HCEC 1CT (cell line): ENCODE measurements around the gene EID2B.

Experiments used
- DNase-seq: peaks from one replicate; pipeline ENCODE4 v3.0.0-alpha.2; 2017

EID2B gene

DNA sequence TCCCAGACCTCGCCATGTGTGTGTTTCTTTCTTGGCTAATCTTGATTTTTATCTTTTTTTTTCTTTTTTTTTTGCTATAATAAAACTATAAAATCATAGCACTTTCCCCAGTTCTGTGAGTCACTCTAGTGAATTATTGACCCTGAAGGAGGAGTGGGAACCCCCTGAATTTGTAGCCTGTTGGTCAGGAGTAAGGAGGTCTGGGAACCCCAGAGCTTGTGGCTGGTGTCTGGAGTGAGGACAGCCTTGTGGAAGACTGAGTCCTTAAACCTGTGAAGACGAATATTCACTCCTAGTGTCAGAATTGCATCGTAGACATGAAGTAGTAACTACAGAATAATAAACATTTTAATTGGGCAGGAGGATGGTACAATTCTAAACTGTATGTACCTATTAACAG, 7.4 kb downstream of the EID2B start:
- no peak for DNase-seq

- no peak for DNase-seq
Observed at GRCh38 chr19:39524495-39524894, 8.2 kb downstream of the EID2B start.

DNA sequence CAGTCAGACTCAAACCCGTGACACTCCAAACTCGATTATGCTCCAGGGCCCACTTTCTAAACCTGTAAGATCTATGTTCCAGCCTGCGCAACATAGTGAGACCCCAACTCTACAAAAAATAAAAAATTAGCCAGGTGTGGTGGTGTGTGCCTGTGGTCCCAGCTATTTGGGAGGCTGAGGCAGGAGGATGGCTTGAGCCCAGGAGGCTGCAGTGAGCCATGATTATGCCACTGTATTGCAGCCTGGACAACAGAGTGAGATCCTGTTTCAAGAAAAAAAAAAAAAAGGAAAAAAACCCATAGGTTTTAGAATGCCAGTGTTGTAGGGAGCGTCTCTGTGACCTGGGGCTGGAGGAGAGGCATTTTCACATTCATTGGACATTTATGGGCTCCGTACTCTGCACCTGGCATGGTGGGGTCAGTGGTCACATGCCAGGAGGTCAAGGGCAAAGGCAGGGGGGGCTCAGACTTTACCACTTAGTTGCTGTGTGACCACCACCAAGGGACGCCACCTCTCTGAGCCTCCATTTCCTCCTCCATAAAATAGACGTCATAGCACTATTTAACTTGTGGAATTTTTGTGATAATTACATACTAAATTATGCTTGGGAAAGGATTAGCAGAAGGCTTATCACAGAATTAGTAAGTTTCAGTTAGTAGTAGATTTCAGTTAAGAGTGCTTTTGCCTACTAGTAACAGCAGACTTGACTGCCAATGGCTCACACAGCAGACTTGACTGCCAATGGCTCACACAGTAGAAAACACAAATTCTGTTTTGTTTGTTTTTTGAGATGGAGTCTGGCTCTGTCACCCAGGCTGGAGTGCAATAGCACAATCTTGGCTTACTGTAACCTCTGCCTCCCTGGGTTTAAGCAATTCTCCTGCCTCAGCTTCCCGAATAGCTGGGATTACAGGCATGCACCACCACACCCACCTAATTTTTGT, 11.8 kb downstream of the EID2B start:
- DNase-seq: no peak

- no peak for DNase-seq
Observed at GRCh38 chr19:39518975-39519374, 13.7 kb downstream of the EID2B start.

DNA sequence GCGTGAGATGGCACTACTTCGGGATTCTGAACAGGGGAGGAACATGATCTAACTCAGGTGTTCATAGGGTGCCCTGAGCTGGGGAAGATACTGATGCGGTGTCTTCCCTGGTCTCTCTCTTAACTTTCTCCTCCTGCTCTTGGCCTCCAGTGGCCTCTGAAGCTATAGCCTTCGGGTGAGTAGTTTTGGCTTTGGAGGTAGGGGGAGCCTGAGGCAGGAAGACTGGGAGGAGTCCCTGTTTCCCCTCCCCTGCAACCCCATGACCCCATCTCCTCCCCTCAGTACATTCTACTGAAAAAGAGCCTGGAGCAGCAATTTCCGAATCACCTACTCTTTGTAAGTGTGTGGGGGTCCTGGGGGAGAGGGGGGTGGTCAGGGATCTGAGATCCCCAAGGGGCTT, 14.2 kb downstream of the EID2B start:
- no peak for DNase-seq

DNA sequence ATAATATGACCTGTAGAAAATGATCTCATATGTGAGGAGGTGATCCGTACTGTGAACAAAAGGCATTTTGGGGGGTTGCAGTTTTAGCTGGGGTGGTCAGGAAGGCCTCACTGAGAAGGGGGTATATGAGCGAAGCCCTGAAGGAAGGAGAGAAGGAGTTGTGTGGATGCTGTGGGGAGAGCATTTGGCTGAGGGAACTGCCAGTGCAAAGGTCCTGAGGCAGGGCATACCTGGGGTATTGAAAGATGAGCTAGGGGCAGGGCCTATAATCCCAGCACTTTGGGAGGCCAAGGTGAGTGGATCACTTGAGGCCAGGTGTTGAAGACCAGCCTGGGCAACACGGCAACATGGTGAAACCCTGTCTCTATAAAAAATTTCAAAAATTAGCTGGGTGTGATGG, 15.2 kb downstream of the EID2B start:
- DNase-seq: no peak

DNA sequence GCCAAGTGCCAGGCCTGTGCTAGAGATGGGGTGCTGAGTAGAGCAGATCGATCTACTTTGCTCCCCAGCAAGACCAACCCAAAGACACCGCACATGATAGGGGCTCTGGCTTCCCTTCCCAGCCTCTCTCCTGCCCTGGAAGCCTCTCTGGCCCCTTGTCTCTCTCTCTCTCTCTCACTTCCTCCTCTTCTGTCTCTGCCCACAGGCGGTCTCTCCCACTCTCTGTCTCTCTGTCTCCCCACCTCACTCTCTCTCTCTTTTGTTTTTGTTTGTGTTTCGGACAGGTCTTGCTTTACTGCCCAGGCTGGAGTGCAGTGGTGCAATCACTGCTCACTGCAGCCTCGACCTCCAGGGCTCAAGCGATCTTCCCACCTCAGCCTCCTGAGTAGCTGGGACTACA, 16.4 kb downstream of the EID2B start:
- no peak for DNase-seq

DNA sequence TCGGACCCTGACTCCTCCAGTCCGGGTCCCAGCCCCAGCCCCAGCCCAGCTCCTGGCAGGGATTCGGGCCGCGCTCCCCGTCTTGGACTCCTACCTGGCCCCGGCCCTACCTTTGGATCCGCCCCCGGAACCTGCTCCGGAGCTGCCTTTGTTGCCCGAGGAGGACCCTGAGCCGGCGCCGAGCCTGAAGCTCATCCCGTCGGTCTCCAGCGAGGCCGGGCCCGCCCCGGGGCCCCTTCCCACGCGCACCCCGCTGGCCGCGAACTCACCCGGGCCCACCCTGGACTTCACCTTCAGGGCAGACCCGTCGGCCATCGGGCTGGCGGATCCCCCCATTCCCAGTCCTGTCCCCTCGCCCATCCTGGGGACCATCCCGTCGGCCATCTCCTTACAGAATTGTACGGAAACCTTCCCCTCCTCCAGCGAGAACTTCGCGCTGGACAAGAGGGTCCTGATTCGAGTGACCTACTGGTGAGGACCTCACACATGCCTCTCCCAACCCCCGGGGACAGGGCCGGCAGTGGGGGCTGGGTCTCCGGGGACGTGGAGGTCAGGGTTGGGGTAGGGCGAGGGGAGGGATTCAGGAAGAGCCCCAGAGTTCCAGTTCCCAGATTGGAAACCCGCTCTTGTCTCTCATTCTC, 17.0 kb downstream of the EID2B start:
- no peak for DNase-seq

DNA sequence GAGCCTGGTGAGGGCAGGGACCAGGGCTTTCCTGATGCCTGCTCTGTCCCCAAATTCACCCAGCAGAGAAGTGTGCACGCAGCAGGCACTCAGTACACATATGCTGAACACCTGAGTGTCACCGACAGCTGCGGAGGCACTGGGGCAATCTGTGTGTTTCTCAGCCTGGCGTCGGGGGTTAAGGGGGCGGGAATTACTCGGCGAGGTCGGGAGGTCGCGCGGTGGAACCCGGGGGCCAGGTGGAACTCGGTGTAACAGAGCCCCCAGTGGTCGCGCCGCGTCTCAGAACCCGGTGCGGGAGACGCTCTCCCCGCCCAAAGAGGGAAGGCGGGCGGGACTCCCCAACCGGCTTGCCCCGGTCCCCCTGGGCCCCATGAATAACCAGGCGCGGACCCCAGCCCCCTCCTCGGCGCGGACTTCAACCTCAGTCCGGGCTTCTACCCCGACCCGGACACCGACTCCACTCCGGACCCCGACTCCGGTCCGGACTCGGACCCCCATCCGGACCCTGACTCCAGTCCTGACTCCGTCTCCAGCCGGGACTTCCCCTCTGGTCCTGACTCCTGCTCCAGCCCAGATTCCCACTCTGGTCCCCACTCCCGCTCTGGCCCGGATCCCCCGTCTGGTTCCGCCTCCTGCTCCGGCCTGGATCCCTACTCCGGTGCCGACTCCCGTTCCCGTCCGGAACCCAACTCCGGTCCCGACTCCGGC, 17.7 kb downstream of the EID2B start, which contains the start of gene SELENOV:
Gene SELENOV, plus strand, starts transcription at position 300 of the 711 bp plus-strand sequence. Its CDS starts 74 bp downstream, at position 374.
- DNase-seq: no peak

DNA sequence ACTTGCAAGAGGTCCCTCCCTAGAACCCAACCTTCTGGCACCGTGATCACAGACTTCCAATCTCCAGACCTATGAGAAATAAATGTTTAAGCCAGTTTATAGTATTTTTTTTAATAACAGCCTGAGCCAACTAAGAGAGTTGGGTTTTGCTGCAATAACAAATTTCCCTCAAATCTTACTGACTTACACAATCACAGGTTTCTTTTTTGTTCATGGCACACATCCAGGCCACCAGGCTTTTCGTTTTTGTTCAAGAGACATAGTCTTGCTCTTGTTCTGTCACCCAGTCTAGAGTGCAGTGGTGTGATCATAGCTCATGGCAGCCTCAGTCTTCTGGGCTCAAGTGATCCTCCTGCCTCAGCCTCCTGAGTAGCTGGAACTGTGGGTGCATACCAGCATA, 19.7 kb downstream of the EID2B start:
- no peak for DNase-seq

DNA sequence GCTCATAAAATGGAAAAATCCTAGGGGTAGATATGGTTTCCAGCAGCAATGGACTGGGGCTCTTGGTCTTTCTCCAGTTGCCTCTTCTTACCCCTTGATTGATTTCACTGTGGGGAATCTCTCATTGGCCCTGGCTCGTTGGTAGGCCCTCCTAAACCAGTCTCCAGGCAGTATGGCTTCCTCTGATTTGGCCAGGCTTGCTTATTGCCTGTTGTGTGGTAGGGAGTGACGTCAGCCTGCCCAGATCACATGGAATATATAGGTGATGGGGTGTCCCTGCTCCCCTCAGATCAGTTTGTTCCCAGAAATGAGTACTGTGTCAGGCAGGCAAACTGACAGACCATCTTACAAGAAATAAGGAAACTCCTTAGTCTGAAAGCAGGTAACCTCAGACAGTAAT, 23.4 kb downstream of the EID2B start:
- no peak for DNase-seq

DNA sequence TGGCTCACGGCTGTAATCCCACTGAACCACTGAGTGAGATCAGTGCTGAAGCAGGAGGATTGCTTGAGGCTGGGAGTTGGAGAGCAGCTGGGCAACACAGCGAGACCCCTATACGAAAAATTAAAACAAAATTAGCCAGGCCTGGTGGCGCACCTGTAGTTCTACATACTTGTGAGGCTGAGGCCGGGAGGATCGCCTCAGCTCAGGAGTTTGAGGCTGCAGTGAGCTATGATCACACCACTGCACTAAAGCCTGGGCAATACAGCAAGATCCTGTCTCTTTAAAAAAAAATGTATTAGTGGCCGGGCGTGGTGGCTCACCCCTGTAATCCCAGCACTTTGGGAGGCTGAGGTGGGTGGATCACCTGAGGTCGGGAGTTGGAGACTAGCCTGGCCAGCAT, 24.0 kb downstream of the EID2B start:
- no peak for DNase-seq

DNA sequence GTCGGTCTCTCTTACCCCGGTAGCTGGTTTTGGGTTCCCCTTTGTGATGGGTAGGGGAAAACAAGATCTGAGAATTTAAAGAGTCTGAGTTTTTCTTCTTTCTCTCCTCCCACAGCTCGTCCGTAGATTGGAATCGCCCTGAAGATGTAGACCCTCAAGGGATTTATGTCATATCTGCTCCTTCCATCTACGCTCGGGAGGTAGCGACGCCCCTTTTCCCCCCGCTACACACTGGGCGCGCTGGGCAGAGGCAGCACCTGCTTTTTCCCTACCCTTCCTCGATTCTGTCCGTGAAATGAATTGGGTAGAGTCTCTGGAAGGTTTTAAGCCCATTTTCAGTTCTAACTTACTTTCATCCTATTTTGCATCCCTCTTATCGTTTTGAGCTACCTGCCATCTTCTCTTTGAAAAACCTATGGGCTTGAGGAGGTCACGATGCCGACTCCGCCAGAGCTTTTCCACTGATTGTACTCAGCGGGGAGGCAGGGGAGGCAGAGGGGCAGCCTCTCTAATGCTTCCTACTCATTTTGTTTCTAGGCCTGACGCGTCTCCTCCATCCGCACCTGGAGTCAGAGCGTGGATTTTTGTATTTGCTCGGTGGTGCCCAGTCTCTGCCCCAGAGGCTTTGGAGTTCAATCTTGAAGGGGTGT, 24.8 kb downstream of the EID2B start:
- no peak for DNase-seq

DNA sequence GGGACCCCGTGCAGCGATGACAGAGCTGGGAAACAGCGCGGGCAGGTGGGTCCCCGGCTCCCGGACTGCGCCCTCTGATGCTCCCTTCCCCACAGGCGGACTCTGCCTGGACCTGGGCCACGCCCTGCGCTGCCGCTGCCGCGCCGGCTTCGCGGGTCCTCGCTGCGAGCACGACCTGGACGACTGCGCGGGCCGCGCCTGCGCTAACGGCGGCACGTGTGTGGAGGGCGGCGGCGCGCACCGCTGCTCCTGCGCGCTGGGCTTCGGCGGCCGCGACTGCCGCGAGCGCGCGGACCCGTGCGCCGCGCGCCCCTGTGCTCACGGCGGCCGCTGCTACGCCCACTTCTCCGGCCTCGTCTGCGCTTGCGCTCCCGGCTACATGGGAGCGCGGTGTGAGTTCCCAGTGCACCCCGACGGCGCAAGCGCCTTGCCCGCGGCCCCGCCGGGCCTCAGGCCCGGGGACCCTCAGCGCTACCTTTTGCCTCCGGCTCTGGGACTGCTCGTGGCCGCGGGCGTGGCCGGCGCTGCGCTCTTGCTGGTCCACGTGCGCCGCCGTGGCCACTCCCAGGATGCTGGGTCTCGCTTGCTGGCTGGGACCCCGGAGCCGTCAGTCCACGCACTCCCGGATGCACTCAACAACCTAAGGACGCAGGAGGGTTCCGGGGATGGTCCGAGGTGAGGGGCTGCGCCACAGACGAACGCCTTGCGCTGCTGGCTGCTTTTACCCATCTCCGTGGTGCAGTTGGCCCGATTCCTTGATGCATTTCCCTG, 25.5 kb downstream of the EID2B start:
- no peak for DNase-seq

- no peak for DNase-seq
Observed at GRCh38 chr19:39506598-39506943, 26.1 kb downstream of the EID2B start.

GRCh38 chr19:39502640-39503417, 29.8 kb downstream of the EID2B start:
- no peak for DNase-seq

GRCh38 chr19:39501340-39501739, 31.3 kb downstream of the EID2B start:
- no peak for DNase-seq

- no peak for DNase-seq
Observed at GRCh38 chr19:39500543-39500942, 32.1 kb downstream of the EID2B start.

DNA sequence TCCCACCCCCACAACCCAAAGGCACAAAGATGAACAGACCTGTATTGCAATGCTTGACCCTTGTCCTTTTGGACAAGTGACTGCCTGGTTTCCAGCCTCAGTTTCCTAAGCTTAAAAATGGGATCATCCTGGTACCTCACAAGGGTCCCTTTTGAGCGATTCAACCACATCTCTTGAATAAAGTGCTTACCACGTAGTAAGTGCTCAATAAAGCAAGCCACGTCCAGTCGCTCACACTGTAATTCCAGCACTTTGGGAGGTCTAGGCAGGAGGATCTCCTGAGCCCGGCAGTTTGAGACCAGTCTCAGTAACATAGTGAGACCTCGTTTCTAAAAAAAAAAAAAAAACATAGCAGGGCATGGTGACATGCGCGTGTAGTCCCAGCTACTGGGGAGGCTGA, 32.7 kb downstream of the EID2B start:
- DNase-seq: no peak

DNA sequence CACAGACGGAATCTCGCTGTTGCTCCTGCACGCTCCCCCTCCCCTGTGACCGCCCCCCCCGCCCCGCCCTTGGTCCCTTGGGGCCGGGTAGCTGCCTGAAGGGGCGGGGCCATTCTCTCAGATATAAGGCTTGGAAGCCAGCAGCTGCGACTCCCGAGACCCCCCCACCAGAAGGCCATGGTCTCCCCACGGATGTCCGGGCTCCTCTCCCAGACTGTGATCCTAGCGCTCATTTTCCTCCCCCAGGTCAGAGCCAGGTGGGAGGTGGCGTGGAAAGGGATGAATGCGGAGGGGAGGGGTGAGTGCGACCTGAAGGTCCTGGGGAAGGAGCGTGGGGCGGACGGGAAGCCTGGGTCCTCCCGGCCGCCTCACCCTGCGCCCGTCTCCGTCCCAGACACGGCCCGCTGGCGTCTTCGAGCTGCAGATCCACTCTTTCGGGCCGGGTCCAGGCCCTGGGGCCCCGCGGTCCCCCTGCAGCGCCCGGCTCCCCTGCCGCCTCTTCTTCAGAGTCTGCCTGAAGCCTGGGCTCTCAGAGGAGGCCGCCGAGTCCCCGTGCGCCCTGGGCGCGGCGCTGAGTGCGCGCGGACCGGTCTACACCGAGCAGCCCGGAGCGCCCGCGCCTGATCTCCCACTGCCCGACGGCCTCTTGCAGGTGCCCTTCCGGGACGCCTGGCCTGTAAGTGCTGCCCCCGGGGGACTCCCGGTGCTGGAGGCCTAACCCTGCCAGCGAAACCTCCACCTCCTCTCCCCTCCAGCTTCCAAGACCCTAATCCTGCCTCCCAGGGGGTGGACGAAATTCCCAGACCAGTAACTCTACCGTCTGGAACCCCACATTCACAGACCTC, 33.6 kb downstream of the EID2B start, which contains the start of gene DLL3:
Gene DLL3, plus strand, starts transcription at position 150 of the 845 bp plus-strand sequence. Its CDS starts 28 bp downstream, at position 178.
- no peak for DNase-seq
